ENCODE data around the gene HBG1.

The HBG1 gene

GRCh38 chr11:5225480-5225871, 24.2 kb downstream of the HBG1 start:
- DNase-seq (ENCODE audit: low spot score), result no peak

DNA sequence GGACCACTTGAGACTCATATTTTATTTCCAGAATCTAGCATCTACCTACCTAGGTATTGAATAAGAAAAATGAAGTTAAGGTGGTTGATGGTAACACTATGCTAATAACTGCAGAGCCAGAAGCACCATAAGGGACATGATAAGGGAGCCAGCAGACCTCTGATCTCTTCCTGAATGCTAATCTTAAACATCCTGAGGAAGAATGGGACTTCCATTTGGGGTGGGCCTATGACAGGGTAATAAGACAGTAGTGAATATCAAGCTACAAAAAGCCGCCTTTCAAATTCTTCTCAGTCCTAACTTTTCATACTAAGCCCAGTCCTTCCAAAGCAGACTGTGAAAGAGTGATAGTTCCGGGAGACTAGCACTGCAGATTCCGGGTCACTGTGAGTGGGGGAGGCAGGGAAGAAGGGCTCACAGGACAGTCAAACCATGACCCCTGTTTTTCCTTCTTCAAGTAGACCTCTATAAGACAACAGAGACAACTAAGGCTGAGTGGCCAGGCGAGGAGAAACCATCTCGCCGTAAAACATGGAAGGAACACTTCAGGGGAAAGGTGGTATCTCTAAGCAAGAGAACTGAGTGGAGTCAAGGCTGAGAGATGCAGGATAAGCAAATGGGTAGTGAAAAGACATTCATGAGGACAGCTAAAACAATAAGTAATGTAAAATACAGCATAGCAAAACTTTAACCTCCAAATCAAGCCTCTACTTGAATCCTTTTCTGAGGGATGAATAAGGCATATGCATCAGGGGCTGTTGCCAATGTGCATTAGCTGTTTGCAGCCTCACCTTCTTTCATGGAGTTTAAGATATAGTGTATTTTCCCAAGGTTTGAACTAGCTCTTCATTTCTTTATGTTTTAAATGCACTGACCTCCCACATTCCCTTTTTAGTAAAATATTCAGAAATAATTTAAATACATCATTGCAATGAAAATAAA, 24.8 kb downstream of the HBG1 start:
- no peak for DNase-seq (ENCODE audit: low spot score)

DNA sequence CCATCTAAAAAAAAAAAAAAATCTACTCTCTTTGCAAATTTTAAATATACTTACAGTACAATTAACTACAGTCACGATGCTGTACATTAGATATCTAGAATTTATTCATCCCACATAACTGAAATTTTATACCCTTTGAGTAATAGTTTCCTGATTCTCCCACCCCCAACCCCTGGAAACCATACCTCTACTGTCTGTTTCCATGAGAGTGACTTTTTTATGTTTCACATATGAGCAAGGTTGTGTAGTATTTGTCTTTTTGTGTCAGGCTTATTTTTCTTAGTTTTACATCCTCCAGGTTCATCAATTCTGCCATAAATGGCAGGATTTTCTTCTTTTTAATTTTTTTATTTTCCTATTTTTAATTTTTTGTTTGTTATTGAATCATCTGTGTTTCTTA, 26.0 kb downstream of the HBG1 start:
- no peak for DNase-seq (ENCODE audit: low spot score)

DNA sequence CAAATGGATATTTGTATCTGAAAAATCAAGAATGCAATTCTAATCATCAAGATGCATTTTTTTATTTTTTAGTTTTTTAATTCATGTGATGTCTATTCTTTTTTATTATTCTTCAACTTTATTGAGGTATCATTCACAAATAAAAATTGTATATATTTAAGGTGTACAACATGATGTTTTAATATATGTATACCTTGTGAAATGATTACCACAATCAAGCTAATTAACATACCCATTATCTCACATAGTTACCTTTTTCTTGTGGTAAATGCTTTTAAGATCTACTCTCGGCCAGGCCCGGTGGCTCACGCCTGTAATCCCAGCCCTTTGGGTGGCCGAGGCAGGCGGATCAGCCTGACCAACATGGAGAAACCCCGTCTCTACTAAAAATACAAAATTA, 26.5 kb downstream of the HBG1 start:
- DNase-seq (ENCODE audit: low spot score), result no peak

DNA sequence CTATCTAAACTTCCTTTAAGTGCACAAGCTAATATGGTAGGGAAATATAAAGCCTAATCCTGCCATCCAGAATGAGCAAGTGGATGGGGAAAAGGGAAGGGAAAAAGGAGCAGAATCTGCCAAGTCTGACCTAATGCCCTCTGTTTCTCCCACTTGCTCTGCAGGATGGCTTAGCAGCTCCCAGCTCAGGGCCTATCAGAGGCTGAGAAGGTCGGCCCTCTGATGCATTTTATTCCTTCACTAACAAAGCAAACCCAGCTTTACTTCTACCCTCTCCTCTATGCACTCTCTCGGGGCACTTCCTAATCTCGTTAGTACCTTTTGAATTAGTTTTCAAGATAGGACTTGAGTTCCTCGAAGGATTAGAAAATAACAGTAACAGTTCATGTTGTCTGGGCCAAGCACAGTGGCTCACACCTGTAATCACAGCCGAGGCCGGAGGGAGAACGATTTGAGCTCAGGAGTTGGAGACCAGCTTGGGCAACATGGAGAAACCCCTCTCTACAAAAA, 39.2 kb downstream of the HBG1 start:
- no peak for DNase-seq (ENCODE audit: low spot score)

DNA sequence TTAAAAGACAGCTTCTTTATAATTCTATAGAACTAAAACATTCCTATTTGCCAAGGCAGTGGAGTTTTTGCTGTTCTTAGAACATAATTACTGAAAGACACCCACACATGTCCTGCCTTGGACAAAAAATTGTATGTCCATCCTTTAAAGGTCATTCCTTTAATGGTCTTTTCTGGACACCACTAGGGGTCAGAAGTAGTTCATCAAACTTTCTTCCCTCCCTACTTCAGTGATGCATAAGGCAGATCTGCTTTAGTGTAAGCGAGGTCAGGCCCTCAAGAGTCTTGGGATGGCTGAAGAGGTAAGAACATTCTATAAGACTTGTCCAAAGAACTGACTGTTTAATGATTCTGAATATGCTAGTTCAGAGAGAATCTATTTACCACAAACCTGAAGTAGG, 44.9 kb downstream of the HBG1 start:
- DNase-seq (ENCODE audit: low spot score), result peak; percentile 50

GRCh38 chr11:5203366-5203765, 46.3 kb downstream of the HBG1 start:
- no peak for DNase-seq (ENCODE audit: low spot score)

- no peak for DNase-seq (ENCODE audit: low spot score)
Measured at GRCh38 chr11:5200582-5200981, 49.1 kb downstream of the HBG1 start, which contains the start of gene OR51V1. TSS of gene OR51V1 (minus strand) at chr11:5200682. CDS start at chr11:5200682, 0 bp downstream.

- DNase-seq (ENCODE audit: low spot score), result no peak
Measured at GRCh38 chr11:5198285-5198684, 51.4 kb downstream of the HBG1 start.
